A673 (cell line): ENCODE data around the gene VAPA. TPM values are rescaled to one million over a fixed set of nuclear protein-coding genes. Genes with fewer than 3 reads are reported as not detected.

Experiments used
- BruUV-seq: library from RNA; stranded (reverse); fragments of 400-500 nt; replicated peaks from 2 replicates; lab custom pipeline; 2021; lab: Mats Ljungman, UMichigan
- CTCF ChIA-PET: fragments of 300-600 bp; sonication (Branson Sonifier 250); formaldehyde crosslinking; loops from one replicate; lab custom pipeline; 2022; ENCODE audit warnings: antibody characterized with exemption; lab: Charles Lee
- POLR2A ChIA-PET: fragments of 300-600 bp; sonication (Branson Sonifier 250); formaldehyde crosslinking; loops from one replicate; lab custom pipeline; 2022; ENCODE audit warnings: antibody characterized with exemption; ENCODE audit not compliant: low non-redundant PET; lab: Charles Lee
- DNase-seq: peaks from one replicate; pipeline ENCODE4 v3.0.0-alpha.2; 2015; ENCODE audit warnings: low spot score
- H3K27ac ChIP-seq: fragments of 200-600 bp; sonication (generic); 2 replicates; pipeline ENCODE4 v1.5.1; 2016; ENCODE audit warnings: mixed run types, low read depth, mild to moderate bottlenecking, mixed read lengths, antibody characterized with exemption, low read length; ENCODE audit not compliant: poor library complexity, severe bottlenecking
- H3K27me3 ChIP-seq: fragments of 200-600 bp; sonication (generic); replicated peaks from 2 replicates; pipeline ENCODE4 v1.6.1; 2017; ENCODE audit warnings: mixed run types, low read depth, mild to moderate bottlenecking, mixed read lengths, antibody characterized with exemption, low read length; ENCODE audit not compliant: insufficient read depth, poor library complexity
- H3K36me3 ChIP-seq: fragments of 200-600 bp; sonication (generic); 2 replicates; pipeline ENCODE4 v1.6.1; 2016; ENCODE audit warnings: mixed run types, mild to moderate bottlenecking, mixed read lengths, antibody characterized with exemption, low read length; ENCODE audit not compliant: insufficient read depth, poor library complexity, severe bottlenecking
- H3K4me1 ChIP-seq: fragments of 200-600 bp; sonication (generic); 2 replicates; pipeline ENCODE4 v1.6.1; 2017; ENCODE audit warnings: mixed run types, mild to moderate bottlenecking, mixed read lengths, antibody characterized with exemption, low read length; ENCODE audit not compliant: insufficient read depth, poor library complexity, severe bottlenecking
- H3K4me3 ChIP-seq: fragments of 200-600 bp; sonication (generic); 2 replicates; pipeline ENCODE4 v1.5.1; 2016; ENCODE audit warnings: low read depth, mixed run types, mild to moderate bottlenecking, mixed read lengths, low read length; ENCODE audit not compliant: poor library complexity, severe bottlenecking
- H3K9me3 ChIP-seq: fragments of 200-600 bp; sonication (generic); 2 replicates; pipeline ENCODE4 v1.6.1; 2016; ENCODE audit warnings: mixed run types, low read depth, mild to moderate bottlenecking, mixed read lengths, antibody characterized with exemption, low read length; ENCODE audit not compliant: poor library complexity, severe bottlenecking
- CTCF ChIP-seq: fragments of 300-800, 200-600 bp; sonication (generic); conservative IDR thresholded peaks from 2 replicates; pipeline ENCODE4 v1.5.1; 2017; ENCODE audit warnings: low read depth, mild to moderate bottlenecking, antibody characterized with exemption, low read length, moderate library complexity, mixed read lengths
- EZH2 ChIP-seq: fragments of 200-600 bp; sonication (generic); IDR thresholded peaks from 2 replicates; pipeline ENCODE4 v1.6.1; 2017; ENCODE audit warnings: borderline replicate concordance, low read depth, mild to moderate bottlenecking, mixed read lengths, antibody characterized with exemption, low read length; ENCODE audit not compliant: poor library complexity, severe bottlenecking
- intact Hi-C: fragments of 100-400 bp; cut with micrococcal nuclease; formaldehyde crosslinking; loops from one replicate; pipeline ENCODE4 v1.10.0; 2022; ENCODE audit not compliant: unreplicated experiment
- total RNA-seq: library from RNA; stranded (reverse); gene quantifications from 2 replicates; pipeline ENCODE4 v1.2.3, GENCODE V29; 2021

The VAPA gene
- total RNA-seq, 1 experiment from 2014 or later: 185 TPM

GRCh38 chr18:9944805-9945204 lies 31.0 kb downstream of the VAPA start:
- no TSS peak for BruUV-seq
- POLR2A ChIA-PET: no interaction called here

GRCh38 chr18:9946831-9947230 lies 33.0 kb downstream of the VAPA start:
- intact Hi-C loops: loop anchor here (10.0 kb wide), 2 partner anchors 262 to 332 kb away; partner anchors contain the start of gene PPP4R1
- no peaks in the 10 kb centered on the region for H3K9me3 ChIP-seq
- H3K4me1 ChIP-seq: peaks cover 18% of the 10 kb centered on the region
- no peaks in the 10 kb centered on the region for H3K27me3 ChIP-seq
- ChIA-PET CTCF (no interaction called here), POLR2A (no interaction called here)
- no TSS peak for BruUV-seq
- DNase-seq: no peak
- H3K4me3 ChIP-seq: no peak overlapping the region
- no peak overlapping the region for H3K27ac ChIP-seq
- TF ChIP-seq EZH2 (no peak), CTCF (no peak)
- H3K36me3 ChIP-seq: peaks cover 51% of the 10 kb centered on the region

More at GRCh38 chr18:9944805-9945204, 31.0 kb downstream of the VAPA start:
- no peak for TF ChIP-seq EZH2
- no peak for TF ChIP-seq CTCF
- DNase-seq: no peak
- Histone ChIP-seq H3K27ac (no peak overlapping the region), H3K4me3 (no peak overlapping the region), H3K36me3 (peaks cover 60% of the 10 kb centered on the region), H3K27me3 (no peaks in the 10 kb centered on the region), H3K4me1 (peaks cover 8% of the 10 kb centered on the region), H3K9me3 (no peaks in the 10 kb centered on the region)
- CTCF ChIA-PET: no interaction called here
- intact Hi-C loops: loop anchor here (10.0 kb wide), 2 partner anchors 260 to 330 kb away; partner anchors contain the start of gene PPP4R1

- ChIA-PET POLR2A (no interaction called here), CTCF (no interaction called here)
- Histone ChIP-seq H3K4me1 (peaks cover 18% of the 10 kb centered on the region), H3K27ac (no peak overlapping the region), H3K9me3 (no peaks in the 10 kb centered on the region), H3K4me3 (no peak overlapping the region), H3K27me3 (no peaks in the 10 kb centered on the region), H3K36me3 (peaks cover 51% of the 10 kb centered on the region)
- no peak for DNase-seq
- no TSS peak for BruUV-seq
- no peak for TF ChIP-seq EZH2
- TF ChIP-seq CTCF: no peak
- intact Hi-C loops: loop anchor here (10.0 kb wide), 2 partner anchors 262 to 332 kb away; partner anchors contain the start of gene PPP4R1
Measured at GRCh38 chr18:9947248-9947647, 33.4 kb downstream of the VAPA start.
